ENCODE results near the gene PTDSS2. TPM values are rescaled to one million over a fixed set of nuclear protein-coding genes. Genes with fewer than 3 reads are reported as not detected.

The PTDSS2 gene
- total and polyA plus RNA-seq, 11 donors = 20.3 to 43.0 (median 25.7) TPM

GRCh38 chr11:536841-537621 is 87.0 kb downstream of the PTDSS2 start, which contains the start of gene LRRC56:
Gene LRRC56 (plus strand): TSS chr11:537527. CDS start chr11:540685, 3,158 bp downstream.
- Histone ChIP-seq H3K4me3 (peak within 1 kb of the TSS; percentile 8 to 99 (median 79)), H3K4me1 (peaks cover 9 to 50% (median 32%) of the 10 kb centered on the region in 12 donors)
- ATAC-seq = peak in 3 of 4 donors; percentile 3 to 26 (median 10)

GRCh38 chr11:537622-538430 is 87.7 kb downstream of the PTDSS2 start:
- ATAC-seq = no peak
- Histone ChIP-seq H3K4me1 (peaks cover 9 to 42% (median 32%) of the 10 kb centered on the region in 12 donors), H3K9me3 (no peaks in the 10 kb centered on the region), H3K27ac (no peak overlapping the region), H3K36me3 (peaks cover 0 to 11% (median 8%) of the 10 kb centered on the region in 9 donors), H3K4me3 (peak overlapping the region in 11 of 12 donors; percentile 8 to 99 (median 78)), H3K27me3 (peaks cover 3 to 19% (median 9%) of the 10 kb centered on the region in 9 donors)
- TF ChIP-seq CTCF (IDR thresholded peaks at IDR 0.05) (no peak), POLR2A (IDR thresholded peaks at IDR 0.05) (no peak)
- 51 to 96% (median 75%) methylated on average over 2 to 19 of the region's 19 CpGs for WGBS, 4 donors
- intact Hi-C loops (cut with DNase I) = no loop called here
- DNase-seq = peak in 3 of 5 donors; percentile 4 to 54 (median 17)

More at GRCh38 chr11:536841-537621, 87.0 kb downstream of the PTDSS2 start, which contains the start of gene LRRC56:
- DNase-seq = peak; percentile 68 to 90 (median 74)
- WGBS, 4 donors = 3% methylated on average over 49 to 93 of the region's 93 CpGs
- H3K9me3 ChIP-seq = no peaks in the 10 kb centered on the region
- no peak for TF ChIP-seq POLR2A (IDR thresholded peaks at IDR 0.05)
- no peak for TF ChIP-seq CTCF (IDR thresholded peaks at IDR 0.05)
- H3K27ac ChIP-seq = peak within 1 kb of the TSS in 2 of 12 donors; percentile 2 to 84
- H3K36me3 ChIP-seq = peaks cover 0 to 19% (median 16%) of the 10 kb centered on the region in 9 donors
- H3K27me3 ChIP-seq = peaks cover 3 to 19% (median 9%) of the 10 kb centered on the region in 9 donors
- intact Hi-C loops (cut with DNase I) = no loop called here

- peaks cover 9 to 36% (median 31%) of the 10 kb centered on the region in 12 donors for H3K4me1 ChIP-seq
- peaks cover 0 to 4% (median 1%) of the 10 kb centered on the region in 9 donors for H3K36me3 ChIP-seq
- H3K9me3 ChIP-seq = no peaks in the 10 kb centered on the region
- 88 to 92% (median 91%) methylated on average over 16 to 20 of the region's 20 CpGs for WGBS, 4 donors
- ATAC-seq (no peak), DNase-seq (peak in 3 of 5 donors; percentile 6 to 46 (median 13))
- H3K27me3 ChIP-seq = peaks cover 3 to 19% (median 9%) of the 10 kb centered on the region in 9 donors
- H3K4me3 ChIP-seq = no peak overlapping the region
- H3K27ac ChIP-seq = no peak overlapping the region
- TF ChIP-seq CTCF (IDR thresholded peaks at IDR 0.05) (no peak), POLR2A (IDR thresholded peaks at IDR 0.05) (no peak)
- intact Hi-C loops (cut with DNase I) = no loop called here
Measured at GRCh38 chr11:538431-539051, 88.5 kb downstream of the PTDSS2 start.

All from heart left ventricle (tissue), 16 donors.